ENCODE measurements around the gene GRM4.

The GRM4 gene

GRCh38 chr6:34104628-34105027 is 41.3 kb downstream of the GRM4 start:
- no peak for DNase-seq

GRCh38 chr6:34104186-34104585 is 41.7 kb downstream of the GRM4 start:
- no peak for DNase-seq

GRCh38 chr6:34103321-34103720 is 42.6 kb downstream of the GRM4 start:
- no peak for DNase-seq

- DNase-seq: no peak
Measured at GRCh38 chr6:34102696-34103095, 43.2 kb downstream of the GRM4 start.

GRCh38 chr6:34102099-34102656 is 43.7 kb downstream of the GRM4 start:
- no peak for DNase-seq

- DNase-seq: no peak
Measured at GRCh38 chr6:34100788-34101187, 45.1 kb downstream of the GRM4 start.

GRCh38 chr6:34099878-34100277 is 46.0 kb downstream of the GRM4 start:
- DNase-seq: no peak

- DNase-seq: no peak
Measured at GRCh38 chr6:34098045-34098936, 47.6 kb downstream of the GRM4 start.

GRCh38 chr6:34096814-34097213 is 49.1 kb downstream of the GRM4 start:
- no peak for DNase-seq

- no peak for DNase-seq
Measured at GRCh38 chr6:34096193-34096592, 49.7 kb downstream of the GRM4 start.

GRCh38 chr6:34095741-34096140 is 50.1 kb downstream of the GRM4 start:
- DNase-seq: no peak

GRCh38 chr6:34095136-34095505 is 50.8 kb downstream of the GRM4 start:
- DNase-seq: no peak

GRCh38 chr6:34094474-34095135 is 51.3 kb downstream of the GRM4 start:
- no peak for DNase-seq

GRCh38 chr6:34093854-34094430 is 51.9 kb downstream of the GRM4 start:
- DNase-seq: no peak

- DNase-seq: no peak
Measured at GRCh38 chr6:34093206-34093605, 52.7 kb downstream of the GRM4 start.

GRCh38 chr6:34092631-34093030 is 53.3 kb downstream of the GRM4 start:
- no peak for DNase-seq

- no peak for DNase-seq
Measured at GRCh38 chr6:34090935-34091334, 55.0 kb downstream of the GRM4 start.

- DNase-seq: no peak
Measured at GRCh38 chr6:34090529-34090928, 55.4 kb downstream of the GRM4 start.

GRCh38 chr6:34086558-34086957 is 59.3 kb downstream of the GRM4 start:
- no peak for DNase-seq

GRCh38 chr6:34085453-34086170 is 60.3 kb downstream of the GRM4 start:
- DNase-seq: no peak

GRCh38 chr6:34084591-34085290 is 61.1 kb downstream of the GRM4 start:
- no peak for DNase-seq

- DNase-seq: no peak
Measured at GRCh38 chr6:34082864-34083626, 62.8 kb downstream of the GRM4 start.
